AG09309 (cell line): Measurements from ENCODE around the gene EN1.

ENCODE experiments used
- DNase-seq: peaks from one replicate; pipeline ENCODE4 v3.0.0-alpha.2; 2010; ENCODE audit warnings: low read depth
- H3K4me3 ChIP-seq: 2 replicates; pipeline ENCODE4 v1.5.1; 2011; ENCODE audit warnings: mild to moderate bottlenecking, low read depth, low read length, moderate library complexity; ENCODE audit not compliant: control insufficient read depth
- CTCF ChIP-seq: IDR thresholded peaks from 2 replicates; pipeline ENCODE4 v1.5.1; 2011; ENCODE audit warnings: mild to moderate bottlenecking, low read depth, low read length, inconsistent platforms; ENCODE audit not compliant: insufficient read depth, control insufficient read depth; ENCODE audit errors: missing control alignments

The EN1 gene

GRCh38 chr2:118832791-118833715 is 14.4 kb downstream of the EN1 start:
- no peak for TF ChIP-seq CTCF
- no peak overlapping the region for H3K4me3 ChIP-seq
- no peak for DNase-seq

GRCh38 chr2:118832071-118832790 is 15.2 kb downstream of the EN1 start:
- no peak for DNase-seq
- no peak for TF ChIP-seq CTCF
- no peak overlapping the region for H3K4me3 ChIP-seq

- DNase-seq: no peak
- no peak overlapping the region for H3K4me3 ChIP-seq
- no peak for TF ChIP-seq CTCF
Observed at GRCh38 chr2:118830881-118831280, 16.6 kb downstream of the EN1 start.

- DNase-seq: peak; percentile 23
- H3K4me3 ChIP-seq: no peak overlapping the region
- no peak for TF ChIP-seq CTCF
Observed at GRCh38 chr2:118830118-118830517, 17.3 kb downstream of the EN1 start.

GRCh38 chr2:118826093-118826492 is 21.4 kb downstream of the EN1 start:
- no peak overlapping the region for H3K4me3 ChIP-seq

GRCh38 chr2:118823633-118824032 is 23.8 kb downstream of the EN1 start:
- no peak for DNase-seq
- TF ChIP-seq CTCF: no peak
- no peak overlapping the region for H3K4me3 ChIP-seq

More at GRCh38 chr2:118826093-118826492, 21.4 kb downstream of the EN1 start:
- DNase-seq: no peak
- TF ChIP-seq CTCF: no peak
